Adrenal gland (tissue), 12 donors: ENCODE data around the gene LPO. TPM values are rescaled to one million over a fixed set of nuclear protein-coding genes. Genes with fewer than 3 reads are reported as not detected.

ENCODE experiments used
- DNase-seq, 7 donors: peaks; one replicate each; pipeline ENCODE4 v3.0.0-alpha.2; 2019 to 2020
- H3K27ac ChIP-seq, 5 donors: fragments of 200-600 bp; sonication (generic) in 4 of 5; 1 replicate in 3 of 5; 2 replicates in 2 of 5; pipeline versions ENCODE4 v1.5.1 to v1.8.0; 2016 to 2020; ENCODE audit warnings: mild to moderate bottlenecking in 1 of 5
- H3K27me3 ChIP-seq: fragments of 200-600 bp; 2 replicates; pipeline ENCODE4 v1.8.0; 2021
- H3K36me3 ChIP-seq, 2 donors: fragments of 200-600 bp; replicated peaks in 1 of 2; 1 replicate in 1 of 2; 2 replicates in 1 of 2; pipeline versions ENCODE4 v1.5.1 to v1.8.0; 2018 to 2022
- H3K4me1 ChIP-seq, 2 donors: fragments of 200-600 bp; replicated peaks in 1 of 2; 1 replicate in 1 of 2; 2 replicates in 1 of 2; pipeline versions ENCODE4 v1.5.1 to v1.8.0; 2018 to 2021
- H3K4me3 ChIP-seq, 4 donors: fragments of 200-600 bp; sonication (generic) in 3 of 4; one replicate each; pipeline ENCODE4 v1.5.1; 2016 to 2018
- H3K9me3 ChIP-seq, 3 donors: fragments of 200-600 bp; sonication (generic) in 1 of 3; replicated peaks in 1 of 3; 1 replicate in 2 of 3; 2 replicates in 1 of 3; pipeline versions ENCODE4 v1.5.1 to v1.8.0; 2016 to 2021
- POLR2A ChIP-seq, 2 donors: fragments of 450-650 bp; IDR thresholded peaks; one replicate each; pipeline ENCODE4 v1.6.1; 2017; ENCODE audit warnings: antibody characterized with exemption in 2 of 2, mild to moderate bottlenecking in 2 of 2, moderate library complexity in 1 of 2
- WGBS, 4 donors: extraction: QIAGEN DNeasy Blood & Tissue Kit in 2 of 4; methylation state at CpG; one replicate each; pipeline versions ENCODE4 v1.1.5 to v1.1.7; 2013 to 2017; 5-methylcytosine and 5-hydroxymethylcytosine counted together
- intact Hi-C, 2 donors: fragments of 100-400 bp; cut with DNase I; formaldehyde crosslinking; loops; one replicate each; pipeline versions ENCODE4 v1.14.1 to v1.15.0; 2022 to 2023
- polyA plus RNA-seq, 3 donors: library from polyadenylated mRNA; stranded (reverse); fragments of 200-250 nt in 2 of 3; fragments of 350-450 nt in 1 of 3; fragmentation: Illumina TruSeq in 1 of 3; extraction: RNeasy Lipid Tissue Mini Kit (QIAGEN cat#74804) in 1 of 3; gene quantifications; one replicate each; pipeline ENCODE4 v1.2.3, GENCODE V29; 2013 to 2014
- total RNA-seq, 9 donors: library from RNA; depleted of rRNA in 4 of 9; stranded (reverse); fragments of >200 nt in 4 of 9; fragments of 120-200 nt in 1 of 9; fragmentation: NEBNext Ultra II Directional in 1 of 9; extraction: Animal tissue kit (Norgen Biotek cat#: 25700) in 1 of 9; gene quantifications; one replicate each; pipeline versions ENCODE4 v1.1.0 to v1.2.4, GENCODE V29; 2013 to 2023
- TF ChIP-seq, protein P1 (sequence below), 6 experiments: fragments of 450-650 bp in 4 of 6; fragments of 200-600 bp in 2 of 6; sonication (generic) in 1 of 6; IDR thresholded peaks; 1 replicate in 5 of 6; 2 replicates in 1 of 6; pipeline versions ENCODE4 v1.5.1 to v1.8.0; 2016 to 2021; ENCODE audit warnings: antibody characterized with exemption in 6 of 6, mild to moderate bottlenecking in 2 of 6, moderate library complexity in 1 of 6
- donor health status: healthy with polysubstance abuse.
- donor health status: Bipolar disorder and iron deficiency.
- donor health status: DM: yes; HTN: yes; CAD: no.
- donor health status: DM: no; HTN: no; CAD: no.
- donor health status: DM: no; HTN: no; CAD: no.
- donor health status: DM: yes; HTN: yes; CAD: no.

Gene LPO
- total and polyA plus RNA-seq, 12 donors, result 0.06 to 0.16 TPM; not detected in 10

DNA sequence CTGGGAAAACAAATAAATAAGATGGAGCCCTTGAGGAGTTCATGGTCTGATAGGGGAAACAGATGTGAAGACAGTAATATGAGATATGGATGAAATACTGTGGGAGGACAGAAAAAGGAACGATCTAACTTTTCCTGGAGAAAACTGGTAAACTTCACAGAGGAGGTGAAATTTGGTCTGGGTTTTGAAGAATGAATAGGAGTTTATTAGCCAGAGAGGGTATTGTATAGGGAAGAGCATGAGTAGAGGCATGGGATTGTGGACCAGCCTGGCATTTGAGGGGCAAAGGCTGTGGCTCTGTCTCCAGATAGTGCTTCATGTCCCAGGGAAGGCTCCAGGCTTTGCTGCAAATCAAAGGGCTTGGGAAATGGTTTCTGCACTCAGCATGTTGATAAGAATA lies 1.6 kb downstream of the LPO start:
- Histone ChIP-seq H3K4me3 (no peak overlapping the region), H3K36me3 (no peaks in the 10 kb centered on the region), H3K27me3 (no peaks in the 10 kb centered on the region), H3K4me1 (no peaks in the 10 kb centered on the region), H3K9me3 (no peaks in the 10 kb centered on the region), H3K27ac (no peak overlapping the region)
- intact Hi-C loops, result no loop called here
- DNase-seq, result peak in 1 of 7 donors; percentile 4
- TF ChIP-seq, protein P1, sequence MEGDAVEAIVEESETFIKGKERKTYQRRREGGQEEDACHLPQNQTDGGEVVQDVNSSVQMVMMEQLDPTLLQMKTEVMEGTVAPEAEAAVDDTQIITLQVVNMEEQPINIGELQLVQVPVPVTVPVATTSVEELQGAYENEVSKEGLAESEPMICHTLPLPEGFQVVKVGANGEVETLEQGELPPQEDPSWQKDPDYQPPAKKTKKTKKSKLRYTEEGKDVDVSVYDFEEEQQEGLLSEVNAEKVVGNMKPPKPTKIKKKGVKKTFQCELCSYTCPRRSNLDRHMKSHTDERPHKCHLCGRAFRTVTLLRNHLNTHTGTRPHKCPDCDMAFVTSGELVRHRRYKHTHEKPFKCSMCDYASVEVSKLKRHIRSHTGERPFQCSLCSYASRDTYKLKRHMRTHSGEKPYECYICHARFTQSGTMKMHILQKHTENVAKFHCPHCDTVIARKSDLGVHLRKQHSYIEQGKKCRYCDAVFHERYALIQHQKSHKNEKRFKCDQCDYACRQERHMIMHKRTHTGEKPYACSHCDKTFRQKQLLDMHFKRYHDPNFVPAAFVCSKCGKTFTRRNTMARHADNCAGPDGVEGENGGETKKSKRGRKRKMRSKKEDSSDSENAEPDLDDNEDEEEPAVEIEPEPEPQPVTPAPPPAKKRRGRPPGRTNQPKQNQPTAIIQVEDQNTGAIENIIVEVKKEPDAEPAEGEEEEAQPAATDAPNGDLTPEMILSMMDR (IDR thresholded peaks at IDR 0.05), result no peak
- no peak for TF ChIP-seq POLR2A (IDR thresholded peaks at IDR 0.05)
- WGBS, 4 donors, result 42 to 64% (median 56%) methylated on average over 1 of the region's 1 CpG

DNA sequence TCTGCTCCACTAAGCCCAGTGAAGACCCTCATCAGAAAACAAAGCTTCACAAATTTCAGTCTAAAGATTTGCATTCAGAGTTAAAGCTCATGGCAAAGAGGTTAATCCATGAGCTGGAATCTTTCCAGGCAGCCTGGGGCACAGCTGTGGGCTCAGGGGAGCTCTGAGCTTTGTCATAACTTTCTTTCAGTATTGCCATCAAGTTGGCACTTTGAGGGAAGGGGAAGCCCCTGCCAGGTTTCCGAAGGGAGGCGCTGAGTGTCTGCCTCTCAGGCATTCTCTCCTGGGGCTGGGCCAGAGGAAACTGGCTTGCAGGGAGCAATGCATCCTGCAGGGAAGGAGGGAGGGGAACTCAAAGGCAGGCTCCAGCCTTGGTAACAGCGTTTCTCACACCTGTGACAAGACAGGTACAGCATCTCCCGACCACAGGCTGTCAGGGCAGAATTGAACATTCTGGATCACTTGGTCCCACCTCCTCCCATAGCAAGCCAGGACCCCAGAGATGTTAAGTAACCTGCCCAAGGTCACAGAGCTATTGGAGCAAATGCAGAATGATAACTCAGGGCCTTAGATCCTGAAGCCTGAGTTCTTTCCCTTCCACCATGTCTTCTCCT lies 3.9 kb downstream of the LPO start:
- H3K27ac ChIP-seq, result no peak overlapping the region
- no peaks in the 10 kb centered on the region for H3K4me1 ChIP-seq
- WGBS, 4 donors, result 0 to 27% (median 19%) methylated on average over 2 to 4 of the region's 4 CpGs
- no peak for TF ChIP-seq POLR2A (IDR thresholded peaks at IDR 0.05)
- TF ChIP-seq, protein P1 (IDR thresholded peaks at IDR 0.05), result no peak
- DNase-seq, result peak in 1 of 7 donors; percentile 14
- no peaks in the 10 kb centered on the region for H3K36me3 ChIP-seq
- H3K9me3 ChIP-seq, result no peaks in the 10 kb centered on the region
- no peaks in the 10 kb centered on the region for H3K27me3 ChIP-seq
- no peak overlapping the region for H3K4me3 ChIP-seq
- intact Hi-C loops, result no loop called here

DNA sequence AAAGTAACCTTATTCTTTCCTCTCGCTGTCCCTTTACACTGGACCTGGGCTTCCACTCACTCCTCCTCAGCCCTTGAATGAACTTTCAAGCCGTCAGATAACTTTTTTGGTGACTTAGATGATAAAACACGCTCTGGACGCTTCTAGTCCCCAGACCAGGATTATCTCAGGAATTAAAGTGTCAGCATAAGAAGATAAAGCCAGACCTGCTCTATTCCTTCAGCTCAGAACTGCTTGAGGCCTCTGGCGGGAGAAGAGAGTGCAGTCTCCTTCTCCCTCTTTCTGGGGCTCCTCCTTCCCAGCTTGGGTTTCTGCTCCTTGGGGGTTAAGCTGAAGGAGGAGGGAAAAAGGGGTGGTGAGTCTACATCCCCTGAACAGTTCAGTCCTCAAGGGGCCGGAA lies 6.6 kb downstream of the LPO start:
- TF ChIP-seq, protein P1 (IDR thresholded peaks at IDR 0.05), result no peak
- TF ChIP-seq POLR2A (IDR thresholded peaks at IDR 0.05), result no peak
- peaks cover 4% of the 10 kb centered on the region for H3K27me3 ChIP-seq

DNA sequence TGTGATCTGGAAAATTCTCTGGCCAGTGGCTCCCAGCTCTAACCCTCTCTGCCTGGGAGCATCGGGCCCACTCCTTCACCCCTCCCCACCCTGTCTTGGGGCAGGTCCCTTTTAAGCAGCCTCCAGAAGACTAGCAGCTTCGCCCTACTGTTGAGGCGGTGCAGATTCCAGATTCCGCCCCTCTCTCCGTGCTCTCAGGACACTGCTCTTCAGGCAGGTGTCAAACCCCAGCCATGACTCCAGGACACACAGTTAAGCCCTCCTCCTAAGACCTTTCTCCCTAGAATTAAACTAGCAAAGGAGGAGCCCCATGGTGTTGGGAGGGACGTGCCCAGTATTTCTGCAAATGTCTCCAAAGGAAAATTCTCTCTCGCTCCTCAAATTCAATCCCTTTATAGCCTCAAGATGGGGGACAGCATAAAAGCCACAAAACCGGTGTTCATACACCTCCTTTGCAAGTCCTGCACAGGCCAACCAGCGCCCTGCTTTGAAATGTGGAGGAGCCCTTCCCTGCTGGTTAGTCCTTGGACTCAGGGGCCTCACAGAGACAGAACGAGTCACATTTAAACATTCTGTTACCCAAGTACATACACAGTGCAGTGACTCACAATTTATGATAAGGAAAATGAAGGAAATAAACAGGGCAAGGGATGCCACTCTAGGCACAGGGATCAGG lies 7.2 kb downstream of the LPO start:
- no peaks in the 10 kb centered on the region for H3K9me3 ChIP-seq
- WGBS, 4 donors, result 53 to 77% (median 70%) methylated on average over 10 of the region's 10 CpGs
- no peak overlapping the region for H3K27ac ChIP-seq
- H3K4me3 ChIP-seq, result no peak overlapping the region
- intact Hi-C loops, result no loop called here
- H3K4me1 ChIP-seq, result peaks cover 5 to 7% of the 10 kb centered on the region in 2 donors
- DNase-seq, result peak in 1 of 7 donors; percentile 15
- peaks cover 4% of the 10 kb centered on the region for H3K27me3 ChIP-seq
- TF ChIP-seq POLR2A (IDR thresholded peaks at IDR 0.05), result no peak
- TF ChIP-seq, protein P1 (IDR thresholded peaks at IDR 0.05), result no peak
- H3K36me3 ChIP-seq, result no peaks in the 10 kb centered on the region

More for the DNA sequence above, 6.6 kb downstream of the LPO start:
- 71 to 75% (median 72%) methylated on average over 6 of the region's 6 CpGs for WGBS, 4 donors
- Histone ChIP-seq H3K9me3 (no peaks in the 10 kb centered on the region), H3K36me3 (no peaks in the 10 kb centered on the region), H3K4me1 (peaks cover 5 to 7% of the 10 kb centered on the region in 2 donors), H3K27ac (no peak overlapping the region), H3K4me3 (no peak overlapping the region)
- no peak for DNase-seq
- intact Hi-C loops, result no loop called here
